Neuronal stem cell (in vitro differentiated cells): ENCODE results near the gene TCF19.
A peak's percentile ranks its signal among the peaks of the same experiment; 100 is the strongest.

Source experiments
- DNase-seq: peaks from one replicate; pipeline ENCODE4 v3.0.0-alpha.2; 2013; ENCODE audit warnings: low spot score
- H2AFZ ChIP-seq: one replicate; pipeline ENCODE4 v1.6.1; 2013; ENCODE audit warnings: mild to moderate bottlenecking, low read length, inconsistent platforms
- H2AK5ac ChIP-seq: 2 replicates; pipeline ENCODE4 v1.6.1; 2013; ENCODE audit warnings: low read depth, mild to moderate bottlenecking, inconsistent platforms, low read length, moderate library complexity, mixed read lengths
- H2BK120ac ChIP-seq: 2 replicates; pipeline ENCODE4 v1.6.1; 2013; ENCODE audit warnings: low read depth, mild to moderate bottlenecking, inconsistent platforms, low read length, moderate library complexity, mixed read lengths
- H2BK12ac ChIP-seq: one replicate; pipeline ENCODE4 v1.6.1; 2013; ENCODE audit warnings: low read length, inconsistent platforms
- H2BK15ac ChIP-seq: 2 replicates; pipeline ENCODE4 v1.6.1; 2013; ENCODE audit warnings: mild to moderate bottlenecking, low read length, inconsistent platforms, mixed read lengths
- H2BK5ac ChIP-seq: one replicate; pipeline ENCODE4 v1.6.1; 2013; ENCODE audit warnings: inconsistent platforms, mild to moderate bottlenecking, low read length, moderate library complexity
- H3K14ac ChIP-seq: one replicate; pipeline ENCODE4 v1.6.1; 2013; ENCODE audit warnings: low read length, inconsistent platforms
- H3K18ac ChIP-seq: 2 replicates; pipeline ENCODE4 v1.6.1; 2013; ENCODE audit warnings: low read length, inconsistent platforms
- H3K23ac ChIP-seq: 2 replicates; pipeline ENCODE4 v1.6.1; 2013; ENCODE audit warnings: low read depth, mild to moderate bottlenecking, mixed read lengths, low read length, inconsistent platforms; ENCODE audit not compliant: poor library complexity
- H3K27ac ChIP-seq: replicated peaks from 3 replicates; pipeline ENCODE4 v1.5.1; 2013; ENCODE audit warnings: low read length, inconsistent platforms
- H3K27me3 ChIP-seq, 3 experiments: 2 replicates each; pipeline ENCODE4 v1.6.1; 2013; ENCODE audit warnings: low read length in 3 of 3, mild to moderate bottlenecking in 2 of 3, inconsistent platforms in 1 of 3, low read depth in 1 of 3, mixed read lengths in 1 of 3, moderate library complexity in 1 of 3; ENCODE audit not compliant: control insufficient read depth in 3 of 3, insufficient read depth in 3 of 3
- H3K36me3 ChIP-seq, 2 donors: replicated peaks in 1 of 2; 2 replicates each; pipeline ENCODE4 v1.6.1; 2013; ENCODE audit warnings: low read length in 2 of 2; ENCODE audit not compliant: control insufficient read depth in 2 of 2, insufficient read depth in 2 of 2
- H3K4ac ChIP-seq: 2 replicates; pipeline ENCODE4 v1.6.1; 2013; ENCODE audit warnings: inconsistent platforms, mild to moderate bottlenecking, low read length, moderate library complexity
- H3K4me1 ChIP-seq, 2 donors: 1 replicate in 1 of 2; 2 replicates in 1 of 2; pipeline ENCODE4 v1.6.1; 2013; ENCODE audit warnings: low read length in 2 of 2, low read depth in 1 of 2; ENCODE audit not compliant: control insufficient read depth in 2 of 2, insufficient read depth in 1 of 2
- H3K4me2 ChIP-seq: one replicate; pipeline ENCODE4 v1.6.1; 2013; ENCODE audit warnings: mild to moderate bottlenecking, low read length, inconsistent platforms; ENCODE audit not compliant: insufficient read depth, poor library complexity, severe bottlenecking
- H3K4me3 ChIP-seq, 2 donors: 2 replicates each; pipeline ENCODE4 v1.5.1; 2013; ENCODE audit warnings: low read length in 2 of 2, mild to moderate bottlenecking in 2 of 2, inconsistent platforms in 1 of 2, moderate library complexity in 1 of 2
- H3K79me1 ChIP-seq: one replicate; pipeline ENCODE4 v1.6.1; 2013; ENCODE audit warnings: low read depth, mild to moderate bottlenecking, inconsistent platforms, low read length, moderate library complexity
- H3K9ac ChIP-seq: one replicate; pipeline ENCODE4 v1.6.1; 2013; ENCODE audit warnings: mild to moderate bottlenecking, low read depth, low read length, inconsistent platforms; ENCODE audit not compliant: poor library complexity
- H3K9me3 ChIP-seq, 2 donors: replicated peaks in 1 of 2; 2 replicates each; pipeline versions ENCODE3 to v1.6.1; 2013; ENCODE audit warnings: low read length in 2 of 2, mild to moderate bottlenecking in 2 of 2, inconsistent platforms in 1 of 2, low read depth in 1 of 2, mixed read lengths in 1 of 2, moderate library complexity in 1 of 2; ENCODE audit not compliant: control insufficient read depth in 2 of 2, insufficient read depth in 1 of 2
- H4K8ac ChIP-seq: one replicate; pipeline ENCODE4 v1.6.1; 2013; ENCODE audit warnings: low read depth, mild to moderate bottlenecking, inconsistent platforms, low read length, moderate library complexity
- H4K91ac ChIP-seq: one replicate; pipeline ENCODE4 v1.6.1; 2013; ENCODE audit warnings: low read length, low read depth, mild to moderate bottlenecking, inconsistent platforms; ENCODE audit not compliant: poor library complexity
- WGBS, 2 donors: extraction: QIAGEN DNeasy Blood & Tissue Kit; methylation state at CpG; one replicate each; pipeline ENCODE4 v1.1.7; 2013; ENCODE audit warnings: missing lambda C conversion rate in 2 of 2, mixed read lengths in 1 of 2; ENCODE audit not compliant: insufficient read length in 2 of 2, insufficient replicate concordance in 1 of 2; ENCODE audit errors: extremely low coverage in 2 of 2; 5-methylcytosine and 5-hydroxymethylcytosine counted together

Gene TCF19

DNA sequence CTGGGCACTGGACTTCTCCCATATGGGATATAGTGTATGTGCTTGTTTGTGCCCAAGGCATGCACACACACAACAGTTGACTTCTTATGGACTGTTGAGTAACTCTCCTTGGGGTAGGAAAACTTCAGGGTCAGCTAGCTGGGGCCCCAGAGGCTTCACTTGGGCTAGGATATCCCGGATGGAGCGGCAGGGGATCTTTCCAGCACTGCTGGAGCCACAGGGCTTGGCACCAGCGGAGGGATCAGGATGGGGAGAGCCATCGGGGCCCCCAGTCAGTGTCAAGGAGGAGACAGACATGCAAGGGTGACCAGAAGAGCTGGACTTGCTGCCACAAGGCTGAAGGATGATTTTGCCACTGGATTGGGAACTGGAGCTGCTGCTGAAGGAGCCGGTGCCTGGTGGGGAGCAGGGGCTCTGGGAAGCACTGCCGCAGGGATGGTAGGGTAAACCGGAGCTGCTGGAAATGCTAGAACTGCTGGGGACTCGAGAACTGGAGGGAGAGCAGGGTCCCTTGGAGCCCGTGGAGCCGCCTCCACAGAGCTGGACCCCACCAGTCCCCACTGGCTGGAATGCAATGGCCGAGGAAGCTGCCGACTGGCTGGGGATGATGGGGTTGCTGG is 42.3 kb upstream of the TCF19 start:
- Histone ChIP-seq H3K9me3 (no peaks in the 10 kb centered on the region), H3K4ac (no peak overlapping the region), H2BK12ac (no peak overlapping the region), H3K14ac (no peak overlapping the region), H3K36me3 (no peaks in the 10 kb centered on the region), H2AFZ (no peak overlapping the region), H2BK120ac (no peak overlapping the region), H2BK5ac (no peak overlapping the region), H3K18ac (peak overlapping the region; percentile 11), H2AK5ac (no peak overlapping the region), H4K8ac (no peak overlapping the region), H3K4me1 (peaks cover 0 to 10% of the 10 kb centered on the region in 2 donors), H3K27ac (no peak overlapping the region), H2BK15ac (no peak overlapping the region), H3K79me1 (no peaks in the 10 kb centered on the region), H3K27me3 (peaks cover 0 to 44% (median 0%) of the 10 kb centered on the region in 3 experiments), H3K23ac (peak overlapping the region; percentile 27), H3K4me3 (no peak overlapping the region), H4K91ac (no peak overlapping the region), H3K9ac (no peak overlapping the region), H3K4me2 (no peak overlapping the region)
- no peak for DNase-seq
- WGBS, 2 donors = no CpG with 5 or more reads among the region's 12 CpGs

DNA sequence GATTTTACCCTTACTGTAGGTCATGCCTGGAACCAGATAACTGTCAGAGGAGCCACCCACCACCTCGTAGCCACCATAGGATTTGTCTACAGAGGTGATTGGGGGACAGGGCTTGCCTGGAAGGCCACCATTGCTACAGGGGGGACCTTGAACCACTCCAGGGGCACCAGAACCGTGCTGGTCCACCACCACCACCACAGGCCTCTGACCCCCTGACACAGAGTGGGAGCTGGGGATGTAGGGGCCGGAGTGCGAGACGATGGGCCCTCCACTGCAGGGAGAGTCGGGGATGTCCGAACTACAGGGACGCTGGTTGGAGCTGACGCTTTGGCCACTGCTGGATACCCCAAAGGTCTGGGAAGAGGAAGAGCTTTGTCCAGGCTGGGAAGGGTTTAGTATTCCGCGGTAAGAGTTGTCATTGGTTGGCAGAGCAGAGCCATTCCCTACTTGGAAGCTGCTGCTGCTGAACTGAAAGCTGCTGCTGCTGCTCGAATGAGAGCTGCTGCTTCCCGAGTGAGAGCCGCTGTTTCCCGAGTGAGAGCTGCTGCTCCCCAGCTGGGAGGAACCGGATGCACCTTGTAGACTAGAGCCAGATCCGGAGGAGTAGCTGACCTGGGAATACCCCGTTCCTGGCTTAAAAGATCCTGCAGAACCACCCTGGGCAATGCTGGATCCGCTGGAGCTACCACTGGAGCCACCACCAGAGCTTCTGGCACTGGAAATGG is 41.6 kb upstream of the TCF19 start:
- Histone ChIP-seq H2BK12ac (no peak overlapping the region), H3K9me3 (no peaks in the 10 kb centered on the region), H3K4me3 (no peak overlapping the region), H3K36me3 (no peaks in the 10 kb centered on the region), H2BK5ac (no peak overlapping the region), H2BK120ac (no peak overlapping the region), H2BK15ac (no peak overlapping the region), H4K91ac (no peak overlapping the region), H3K27ac (no peak overlapping the region), H2AK5ac (no peak overlapping the region), H3K18ac (peak overlapping the region; percentile 15), H3K79me1 (no peaks in the 10 kb centered on the region), H3K23ac (no peak overlapping the region), H4K8ac (no peak overlapping the region), H3K27me3 (peaks cover 0 to 38% (median 0%) of the 10 kb centered on the region in 3 experiments), H3K4me1 (peaks cover 0 to 9% of the 10 kb centered on the region in 2 donors), H3K4ac (no peak overlapping the region), H3K14ac (no peak overlapping the region), H2AFZ (no peak overlapping the region), H3K4me2 (no peak overlapping the region), H3K9ac (no peak overlapping the region)
- DNase-seq = no peak
- WGBS, 2 donors = no CpG with 5 or more reads among the region's 19 CpGs

DNA sequence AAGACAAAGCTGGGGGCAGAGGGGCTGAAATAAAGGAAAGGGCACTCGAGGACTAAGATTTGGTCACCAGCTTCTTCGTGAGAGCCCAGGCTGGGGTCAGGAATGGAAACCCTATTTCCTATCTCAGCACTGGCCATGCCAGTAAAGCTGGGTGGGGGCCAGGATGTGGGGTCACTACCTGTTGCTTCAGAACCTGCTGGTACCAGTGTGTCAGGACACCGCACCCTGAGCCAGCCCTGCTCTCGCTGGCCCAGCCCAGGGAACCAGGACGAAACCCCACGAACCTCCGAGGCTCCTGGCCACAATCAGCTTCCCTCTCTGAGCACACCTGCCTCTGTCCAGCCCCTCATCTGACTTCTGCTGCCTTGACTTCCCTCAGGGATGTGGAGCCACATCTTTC is 40.2 kb upstream of the TCF19 start:
- Histone ChIP-seq H3K79me1 (no peaks in the 10 kb centered on the region), H3K4ac (no peak overlapping the region), H3K36me3 (no peaks in the 10 kb centered on the region), H2AK5ac (no peak overlapping the region), H4K91ac (no peak overlapping the region), H3K9me3 (no peaks in the 10 kb centered on the region), H3K4me2 (no peak overlapping the region), H4K8ac (no peak overlapping the region), H2BK12ac (no peak overlapping the region), H2BK5ac (no peak overlapping the region), H2AFZ (no peak overlapping the region), H2BK15ac (no peak overlapping the region), H2BK120ac (no peak overlapping the region), H3K23ac (no peak overlapping the region), H3K14ac (no peak overlapping the region), H3K4me1 (peaks cover 0 to 6% of the 10 kb centered on the region in 2 donors), H3K4me3 (no peak overlapping the region), H3K9ac (no peak overlapping the region), H3K27ac (no peak overlapping the region), H3K18ac (no peak overlapping the region), H3K27me3 (peaks cover 0 to 31% (median 0%) of the 10 kb centered on the region in 3 experiments)
- no CpG with 5 or more reads among the region's 7 CpGs for WGBS, 2 donors
- DNase-seq = no peak

DNA sequence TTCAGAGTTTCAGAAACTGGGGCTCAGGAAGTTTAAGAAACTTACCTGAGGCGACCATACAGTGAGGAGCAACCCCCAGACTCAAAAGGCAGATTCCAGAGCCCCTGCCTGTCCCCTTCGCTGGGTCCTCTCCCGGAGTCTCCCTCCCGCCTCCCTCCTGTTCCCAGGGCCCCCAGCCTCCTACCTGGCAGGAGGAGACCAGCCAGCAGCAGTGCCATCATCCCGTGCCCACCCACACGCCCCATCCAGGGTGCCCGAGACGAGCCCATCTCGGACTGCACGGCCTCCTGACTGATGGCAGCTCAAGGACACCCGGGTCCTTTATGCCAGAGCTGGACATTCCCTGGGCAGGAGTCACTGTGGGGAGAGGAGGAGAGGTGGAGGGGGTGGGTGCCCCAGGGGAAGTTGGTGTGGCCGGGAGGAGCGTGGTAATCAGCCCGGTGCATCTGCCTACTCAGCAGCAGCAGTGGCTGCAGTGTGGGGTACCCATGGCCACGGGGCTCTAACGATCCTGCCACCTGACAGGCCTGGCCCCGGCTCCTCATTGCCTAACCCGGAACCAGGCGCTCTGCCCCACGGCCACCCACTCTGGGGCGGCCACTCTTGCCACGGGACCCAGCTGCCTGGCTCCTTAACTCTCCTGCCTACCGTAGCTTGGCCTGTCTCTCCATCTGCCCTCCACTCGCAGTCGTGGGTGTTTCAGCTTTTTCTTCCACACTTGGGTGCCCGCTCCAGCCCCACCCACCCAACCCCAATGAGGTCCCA is 38.1 kb upstream of the TCF19 start, which contains the start of gene CDSN:
Gene CDSN, minus strand, starts transcription at position 296 of the 765 bp plus-strand sequence. Its CDS starts 27 bp downstream, at position 269.
- peak within 1 kb of the TSS; percentile 68 for H2BK12ac ChIP-seq
- peak within 1 kb of the TSS; percentile 36 for H3K9ac ChIP-seq
- peaks cover 0 to 32% (median 0%) of the 10 kb centered on the region in 3 experiments for H3K27me3 ChIP-seq
- no peak for DNase-seq
- no peaks in the 10 kb centered on the region for H3K9me3 ChIP-seq
- peak within 1 kb of the TSS; percentile 60 for H3K18ac ChIP-seq
- no peaks in the 10 kb centered on the region for H3K36me3 ChIP-seq
- no peak within 1 kb of the TSS for H3K4me3 ChIP-seq
- H3K27ac ChIP-seq = no peak within 1 kb of the TSS
- H2BK5ac ChIP-seq = peak within 1 kb of the TSS; percentile 43
- WGBS, 2 donors = no CpG with 5 or more reads among the region's 26 CpGs
- peak within 1 kb of the TSS; percentile 58 for H3K4ac ChIP-seq
- H4K8ac ChIP-seq = peak within 1 kb of the TSS; percentile 57
- peak within 1 kb of the TSS; percentile 45 for H2BK15ac ChIP-seq
- no peak within 1 kb of the TSS for H2AK5ac ChIP-seq
- H2BK120ac ChIP-seq = peak within 1 kb of the TSS; percentile 26
- H3K4me2 ChIP-seq = no peak within 1 kb of the TSS
- peaks cover 3 to 10% of the 10 kb centered on the region in 2 donors for H3K4me1 ChIP-seq
- H3K79me1 ChIP-seq = no peaks in the 10 kb centered on the region
- H3K14ac ChIP-seq = peak within 1 kb of the TSS; percentile 79
- no peak within 1 kb of the TSS for H2AFZ ChIP-seq
- peak within 1 kb of the TSS; percentile 61 for H3K23ac ChIP-seq
- H4K91ac ChIP-seq = no peak within 1 kb of the TSS
